Measurements from ENCODE around the gene LONP2. TPM values are rescaled to one million over a fixed set of nuclear protein-coding genes. Genes with fewer than 3 reads are reported as not detected.

The LONP2 gene
- total and polyA plus RNA-seq, 2 of the 13 experiments (the other 11 are each of a cell fraction or from before 2014, with no cell fraction given), result 39.2 to 63.3 TPM

DNA sequence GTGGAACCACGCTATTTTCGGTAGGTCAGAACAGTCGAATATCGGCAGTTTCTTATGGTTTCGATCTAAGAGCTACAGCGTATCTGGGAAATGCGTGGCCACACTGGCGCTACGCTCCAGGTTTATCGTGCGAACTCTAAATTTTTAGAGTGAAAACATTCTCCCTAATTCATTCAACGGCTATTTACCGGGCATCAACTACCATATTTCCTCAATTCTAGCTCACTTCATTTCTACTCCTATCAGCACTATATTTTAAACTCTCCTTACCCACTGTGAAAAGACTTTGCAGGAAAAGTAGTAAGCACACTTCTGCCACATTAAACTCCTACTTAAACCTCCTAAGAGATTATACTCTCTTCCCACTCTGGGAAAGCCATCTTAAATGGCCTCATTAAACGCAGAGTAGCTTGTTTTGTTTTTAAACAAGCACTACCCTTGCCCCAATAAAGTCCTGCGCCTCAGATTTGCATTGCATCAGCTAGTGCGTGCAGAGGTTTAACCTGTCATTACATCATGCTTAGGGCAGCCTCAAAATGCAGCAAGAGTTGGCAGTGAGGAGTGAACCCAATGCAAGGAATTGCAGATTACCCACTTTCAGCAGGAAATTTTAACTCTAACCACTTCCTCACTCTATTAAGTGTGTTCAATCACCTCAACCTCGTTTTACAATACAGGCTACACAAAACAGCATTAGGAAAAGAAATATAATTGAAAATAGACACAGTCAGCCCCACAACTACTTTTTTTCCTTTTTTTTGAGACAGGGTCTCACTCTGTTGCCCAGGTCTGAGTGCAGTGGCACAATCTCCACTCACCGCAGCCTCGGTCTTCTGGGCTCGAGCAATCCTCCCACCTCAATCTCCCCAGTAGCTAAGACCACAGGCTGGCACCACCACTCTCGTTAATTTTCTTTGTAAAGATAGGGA lies 122.3 kb downstream of the LONP2 start (continued):
- no peak for TF ChIP-seq TEF (CRISPR knock-in tag; IDR thresholded peaks at IDR 0.05)
- TF ChIP-seq PITX1 (CRISPR knock-in tag; IDR thresholded peaks at IDR 0.05), result peak; percentile 59
- peak; percentile 91 for TF ChIP-seq RBAK (CRISPR knock-in tag; IDR thresholded peaks at IDR 0.05)
- TF ChIP-seq CBX5 (CRISPR knock-in tag; IDR thresholded peaks at IDR 0.05; ENCODE audit: borderline replicate concordance), result peak; percentile 93
- no peak for TF ChIP-seq MYNN (CRISPR knock-in tag; IDR thresholded peaks at IDR 0.05; ENCODE audit: low read depth)
- no peak for TF ChIP-seq DMTF1 (CRISPR knock-in tag; IDR thresholded peaks at IDR 0.05)
- TF ChIP-seq NR2F6 (IDR thresholded peaks at IDR 0.05), result 0 out of 2 replicates have a peak, but pooled peaks have one; percentile 21
- peak; percentile 50; the same call in 1 of the 2 replicates for TF ChIP-seq NR2F6 (CRISPR knock-in tag; IDR thresholded peaks at IDR 0.05)
- TF ChIP-seq ZNF12 (CRISPR knock-in tag; IDR thresholded peaks at IDR 0.05), result 0 out of 2 replicates have a peak, but pooled peaks have one; percentile 43
- peak; percentile 22; the same call in 1 of the 2 replicates for TF ChIP-seq ARID5B (CRISPR knock-in tag; IDR thresholded peaks at IDR 0.05)
- TF ChIP-seq, protein P1, sequence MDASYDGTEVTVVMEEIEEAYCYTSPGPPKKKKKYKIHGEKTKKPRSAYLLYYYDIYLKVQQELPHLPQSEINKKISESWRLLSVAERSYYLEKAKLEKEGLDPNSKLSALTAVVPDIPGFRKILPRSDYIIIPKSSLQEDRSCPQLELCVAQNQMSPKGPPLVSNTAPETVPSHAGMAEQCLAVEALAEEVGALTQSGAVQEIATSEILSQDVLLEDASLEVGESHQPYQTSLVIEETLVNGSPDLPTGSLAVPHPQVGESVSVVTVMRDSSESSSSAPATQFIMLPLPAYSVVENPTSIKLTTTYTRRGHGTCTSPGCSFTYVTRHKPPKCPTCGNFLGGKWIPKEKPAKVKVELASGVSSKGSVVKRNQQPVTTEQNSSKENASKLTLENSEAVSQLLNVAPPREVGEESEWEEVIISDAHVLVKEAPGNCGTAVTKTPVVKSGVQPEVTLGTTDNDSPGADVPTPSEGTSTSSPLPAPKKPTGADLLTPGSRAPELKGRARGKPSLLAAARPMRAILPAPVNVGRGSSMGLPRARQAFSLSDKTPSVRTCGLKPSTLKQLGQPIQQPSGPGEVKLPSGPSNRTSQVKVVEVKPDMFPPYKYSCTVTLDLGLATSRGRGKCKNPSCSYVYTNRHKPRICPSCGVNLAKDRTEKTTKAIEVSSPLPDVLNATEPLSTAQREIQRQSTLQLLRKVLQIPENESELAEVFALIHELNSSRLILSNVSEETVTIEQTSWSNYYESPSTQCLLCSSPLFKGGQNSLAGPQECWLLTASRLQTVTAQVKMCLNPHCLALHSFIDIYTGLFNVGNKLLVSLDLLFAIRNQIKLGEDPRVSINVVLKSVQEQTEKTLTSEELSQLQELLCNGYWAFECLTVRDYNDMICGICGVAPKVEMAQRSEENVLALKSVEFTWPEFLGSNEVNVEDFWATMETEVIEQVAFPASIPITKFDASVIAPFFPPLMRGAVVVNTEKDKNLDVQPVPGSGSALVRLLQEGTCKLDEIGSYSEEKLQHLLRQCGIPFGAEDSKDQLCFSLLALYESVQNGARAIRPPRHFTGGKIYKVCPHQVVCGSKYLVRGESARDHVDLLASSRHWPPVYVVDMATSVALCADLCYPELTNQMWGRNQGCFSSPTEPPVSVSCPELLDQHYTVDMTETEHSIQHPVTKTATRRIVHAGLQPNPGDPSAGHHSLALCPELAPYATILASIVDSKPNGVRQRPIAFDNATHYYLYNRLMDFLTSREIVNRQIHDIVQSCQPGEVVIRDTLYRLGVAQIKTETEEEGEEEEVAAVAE (CRISPR knock-in tag; IDR thresholded peaks at IDR 0.05; ENCODE audit: borderline replicate concordance), result peak; percentile 58; the same call in 1 of the 2 replicates
- TF ChIP-seq DPF2 (CRISPR knock-in tag; IDR thresholded peaks at IDR 0.05; ENCODE audit: borderline replicate concordance, low read depth), result 0 out of 2 replicates have a peak, but pooled peaks have one; percentile 16
- TF ChIP-seq, protein P2, sequence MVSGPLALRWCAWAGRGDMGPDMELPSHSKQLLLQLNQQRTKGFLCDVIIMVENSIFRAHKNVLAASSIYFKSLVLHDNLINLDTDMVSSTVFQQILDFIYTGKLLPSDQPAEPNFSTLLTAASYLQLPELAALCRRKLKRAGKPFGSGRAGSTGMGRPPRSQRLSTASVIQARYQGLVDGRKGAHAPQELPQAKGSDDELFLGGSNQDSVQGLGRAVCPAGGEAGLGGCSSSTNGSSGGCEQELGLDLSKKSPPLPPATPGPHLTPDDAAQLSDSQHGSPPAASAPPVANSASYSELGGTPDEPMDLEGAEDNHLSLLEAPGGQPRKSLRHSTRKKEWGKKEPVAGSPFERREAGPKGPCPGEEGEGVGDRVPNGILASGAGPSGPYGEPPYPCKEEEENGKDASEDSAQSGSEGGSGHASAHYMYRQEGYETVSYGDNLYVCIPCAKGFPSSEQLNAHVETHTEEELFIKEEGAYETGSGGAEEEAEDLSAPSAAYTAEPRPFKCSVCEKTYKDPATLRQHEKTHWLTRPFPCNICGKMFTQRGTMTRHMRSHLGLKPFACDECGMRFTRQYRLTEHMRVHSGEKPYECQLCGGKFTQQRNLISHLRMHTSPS (CRISPR knock-in tag; IDR thresholded peaks at IDR 0.05; ENCODE audit: low read depth), result no peak; the same call in 1 of the 2 replicates
- peak; percentile 47 for TF ChIP-seq MED1 (CRISPR knock-in tag; IDR thresholded peaks at IDR 0.05)
- peak; percentile 21; the same call in 1 of the 2 replicates for TF ChIP-seq DMAP1 (CRISPR knock-in tag; IDR thresholded peaks at IDR 0.05)
